HUES48 (cell line): ENCODE results near the gene TMEM178B.
"Not testable (repeated sequence)": the region's sequence is repeated elsewhere in the genome, so short reads cannot be mapped to it uniquely, and the experiment has no call there.

ENCODE experiments used
- H3K27ac ChIP-seq: one replicate; pipeline ENCODE4 v1.7.0; 2013; ENCODE audit warnings: low read depth, low read length, inconsistent platforms
- H3K27me3 ChIP-seq: 2 replicates; pipeline ENCODE4 v1.6.1; 2013; ENCODE audit warnings: mild to moderate bottlenecking, low read length; ENCODE audit not compliant: control insufficient read depth, insufficient read depth
- H3K36me3 ChIP-seq: 2 replicates; pipeline ENCODE4 v1.6.1; 2013; ENCODE audit warnings: low read length; ENCODE audit not compliant: control insufficient read depth, insufficient read depth
- H3K4me1 ChIP-seq: 2 replicates; pipeline ENCODE4 v1.6.1; 2013; ENCODE audit warnings: mild to moderate bottlenecking, low read length; ENCODE audit not compliant: control insufficient read depth, insufficient read depth
- H3K4me3 ChIP-seq: 2 replicates; pipeline ENCODE4 v1.5.1; 2013; ENCODE audit warnings: mild to moderate bottlenecking, low read depth, low read length
- H3K9ac ChIP-seq: 2 replicates; pipeline ENCODE4 v1.6.1; 2013; ENCODE audit warnings: mild to moderate bottlenecking, low read depth, low read length, moderate library complexity
- H3K9me3 ChIP-seq: 2 replicates; pipeline ENCODE4 v1.6.1; 2013; ENCODE audit warnings: low read length; ENCODE audit not compliant: control insufficient read depth, insufficient read depth

The TMEM178B gene

DNA sequence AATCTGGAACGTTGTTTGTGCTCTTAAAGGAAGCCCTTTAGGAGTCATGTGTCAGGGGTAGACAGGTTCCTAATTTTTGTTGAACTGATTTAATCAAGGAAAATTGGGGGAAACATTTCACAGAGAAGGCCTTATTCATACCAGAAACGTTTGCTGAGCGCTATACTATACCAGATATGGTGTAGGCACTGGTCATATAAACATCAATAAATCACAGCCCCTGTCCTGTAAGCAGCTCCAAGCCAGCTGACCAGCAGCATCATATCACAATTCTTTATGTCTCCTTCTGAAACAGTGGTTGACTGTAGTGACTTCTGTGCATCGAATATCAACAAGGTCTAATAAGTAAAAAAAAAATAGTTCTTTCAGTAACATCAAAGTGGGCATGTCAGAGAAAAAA is 1.1 kb downstream of the TMEM178B start:
- H3K27ac ChIP-seq = no peak overlapping the region
- no peaks in the 10 kb centered on the region for H3K36me3 ChIP-seq
- H3K9me3 ChIP-seq = no peaks in the 10 kb centered on the region
- H3K4me3 ChIP-seq = peak overlapping the region; percentile 98
- peaks cover 41% of the 10 kb centered on the region for H3K27me3 ChIP-seq
- peak overlapping the region; percentile 84 for H3K9ac ChIP-seq
- H3K4me1 ChIP-seq = peaks cover 25% of the 10 kb centered on the region

DNA sequence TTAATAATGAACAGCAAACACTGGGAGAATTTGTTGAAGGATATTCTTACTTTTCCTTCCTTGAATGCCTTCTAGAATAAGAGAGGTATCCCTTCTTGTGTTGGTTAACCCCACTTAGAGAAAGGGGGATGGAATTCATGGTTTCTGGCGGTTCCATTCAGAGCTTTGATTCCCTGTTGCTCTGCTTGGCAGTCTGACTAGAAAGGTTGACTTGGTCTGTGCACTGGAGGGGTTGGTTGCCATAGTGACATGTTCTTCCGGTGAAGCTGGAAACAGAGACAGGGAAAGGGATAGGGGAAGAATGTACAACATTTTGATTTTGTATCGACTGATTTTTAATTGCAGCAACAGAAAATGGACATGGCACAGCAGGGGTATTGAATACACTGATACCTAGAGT is 2.5 kb downstream of the TMEM178B start:
- no peaks in the 10 kb centered on the region for H3K9me3 ChIP-seq
- peaks cover 22% of the 10 kb centered on the region for H3K4me1 ChIP-seq
- H3K36me3 ChIP-seq = no peaks in the 10 kb centered on the region
- H3K4me3 ChIP-seq = peak overlapping the region; percentile 19
- H3K9ac ChIP-seq = no peak overlapping the region
- H3K27ac ChIP-seq = no peak overlapping the region
- H3K27me3 ChIP-seq = peaks cover 32% of the 10 kb centered on the region

DNA sequence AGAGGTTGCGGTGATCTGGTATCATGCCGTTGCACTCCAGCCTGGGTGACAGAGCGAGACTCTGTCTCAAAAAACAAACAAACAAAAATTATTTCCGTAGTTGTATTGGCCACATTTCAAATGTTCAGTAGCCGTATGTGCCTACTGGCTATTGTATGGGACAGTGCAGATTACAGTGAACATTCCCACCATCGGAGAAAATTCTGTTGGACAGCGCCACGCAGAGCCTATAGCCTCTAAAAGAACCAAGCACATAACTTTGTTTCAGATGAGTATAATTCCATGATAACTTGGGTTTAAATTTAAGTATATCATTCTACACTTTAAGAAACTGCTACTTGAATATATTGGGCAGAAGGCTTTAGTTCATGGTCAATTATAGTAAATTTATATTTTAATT is 5.4 kb downstream of the TMEM178B start:
- no peak overlapping the region for H3K27ac ChIP-seq
- no peak overlapping the region for H3K9ac ChIP-seq

DNA sequence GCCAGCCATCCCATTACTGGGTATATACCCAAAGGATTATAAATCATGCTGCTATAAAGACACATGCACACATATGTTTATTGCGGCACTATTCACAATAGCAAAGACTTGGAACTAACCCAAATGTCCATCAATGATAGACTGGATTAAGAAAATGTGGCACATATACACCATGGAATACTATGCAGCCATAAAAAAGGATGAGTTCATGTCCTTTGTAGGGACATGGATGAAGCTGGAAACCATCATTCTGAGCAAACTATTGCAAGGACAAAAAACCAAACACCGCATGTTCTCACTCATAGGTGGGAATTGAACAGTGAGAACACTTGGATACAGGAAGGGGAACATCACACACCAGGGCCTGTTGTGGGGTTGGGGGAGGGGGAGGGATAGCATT is 15.6 kb downstream of the TMEM178B start:
- H3K9ac ChIP-seq, H3K27me3 ChIP-seq, H3K27ac ChIP-seq, H3K4me3 ChIP-seq, H3K9me3 ChIP-seq, H3K36me3 ChIP-seq: not testable (repeated sequence)
- peaks cover 28% of the 10 kb centered on the region for H3K4me1 ChIP-seq

More for the DNA sequence above, 5.4 kb downstream of the TMEM178B start:
- H3K4me3 ChIP-seq = no peak overlapping the region
- peaks cover 26% of the 10 kb centered on the region for H3K4me1 ChIP-seq
- peaks cover 10% of the 10 kb centered on the region for H3K27me3 ChIP-seq
- no peaks in the 10 kb centered on the region for H3K9me3 ChIP-seq
- no peaks in the 10 kb centered on the region for H3K36me3 ChIP-seq

DNA sequence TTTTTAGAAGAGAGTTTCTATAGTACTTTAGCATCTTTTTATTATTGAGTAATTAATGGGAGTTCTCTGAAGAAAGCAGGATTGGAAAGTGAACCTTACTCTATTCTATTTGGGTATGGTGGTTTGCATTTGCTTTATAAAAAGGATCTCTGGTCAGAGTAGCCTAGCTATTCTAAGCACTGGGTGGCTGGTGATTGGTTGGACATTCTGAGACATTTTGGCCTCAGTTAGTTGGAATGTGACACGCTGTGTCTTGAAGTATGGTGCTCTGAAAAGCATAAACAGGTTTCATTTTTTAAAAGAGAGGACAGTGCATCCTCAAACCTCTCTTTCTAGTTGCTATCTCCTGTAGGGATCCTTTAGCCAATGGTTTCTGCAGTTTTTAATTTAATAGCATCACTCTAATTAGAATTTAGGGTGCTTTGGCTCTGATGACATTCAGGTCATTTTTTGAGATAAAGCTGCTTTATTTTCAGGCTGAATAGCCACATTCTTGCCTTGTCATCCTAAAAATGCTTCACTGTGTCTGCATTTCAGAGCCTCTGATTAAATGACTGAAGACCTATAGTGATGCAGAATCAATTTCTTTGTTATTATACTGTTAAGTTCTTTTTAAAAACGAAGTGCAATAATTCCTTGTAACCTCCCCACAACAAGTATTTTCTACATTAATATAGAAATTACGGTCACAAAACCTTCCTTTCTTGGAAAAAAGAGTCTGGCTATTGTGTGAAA is 20.6 kb downstream of the TMEM178B start:
- Histone ChIP-seq H3K36me3 (no peaks in the 10 kb centered on the region; the same call in 1 of the 2 replicates), H3K27me3 (no peaks in the 10 kb centered on the region), H3K9ac (no peak overlapping the region), H3K4me1 (peaks cover 44% of the 10 kb centered on the region), H3K9me3 (no peaks in the 10 kb centered on the region), H3K27ac (peak overlapping the region; percentile 71), H3K4me3 (no peak overlapping the region)

DNA sequence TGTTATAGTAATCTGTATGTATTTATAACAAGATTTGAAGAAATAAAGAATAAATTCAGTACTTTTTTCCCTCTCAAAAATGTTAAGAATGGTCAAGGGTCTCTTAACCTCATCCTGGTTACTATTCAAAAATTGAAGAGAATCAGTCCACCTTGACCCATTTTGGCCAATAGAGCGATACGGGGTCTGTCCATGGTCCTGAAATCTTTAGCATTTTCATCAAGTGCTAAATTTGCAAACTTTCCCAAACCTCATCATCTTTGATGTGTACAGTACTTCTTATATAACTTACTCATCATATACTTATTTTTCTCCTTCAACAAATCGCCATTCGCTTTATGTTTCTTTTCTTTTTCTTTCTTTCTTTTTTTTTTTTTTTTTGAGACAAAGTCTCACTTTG is 23.6 kb downstream of the TMEM178B start:
- H3K4me1 ChIP-seq = peaks cover 37% of the 10 kb centered on the region
- no peak overlapping the region for H3K27ac ChIP-seq
- H3K9me3 ChIP-seq = no peaks in the 10 kb centered on the region
- no peak overlapping the region for H3K9ac ChIP-seq
- no peaks in the 10 kb centered on the region; the same call in 1 of the 2 replicates for H3K36me3 ChIP-seq
- no peak overlapping the region for H3K4me3 ChIP-seq
- H3K27me3 ChIP-seq = no peaks in the 10 kb centered on the region

DNA sequence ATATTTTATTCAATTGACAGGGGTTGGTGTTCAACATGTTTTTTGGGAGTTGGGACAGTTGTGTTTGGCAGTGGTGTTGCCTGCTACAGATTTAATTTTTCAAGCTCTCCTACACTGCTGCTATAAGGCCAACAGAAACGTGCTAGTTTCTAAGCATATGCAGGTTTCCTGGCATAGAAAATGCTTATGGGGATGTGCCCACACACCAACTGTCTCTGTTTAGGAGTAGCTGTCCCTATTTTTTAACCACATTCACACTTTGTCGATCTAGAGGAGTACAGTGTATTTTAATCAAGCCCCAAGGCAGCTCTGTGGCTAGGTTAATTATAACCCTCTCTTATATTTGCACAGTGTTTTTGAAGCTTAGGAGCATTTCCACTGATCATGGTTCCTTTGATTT is 28.6 kb downstream of the TMEM178B start:
- H3K27me3 ChIP-seq = no peaks in the 10 kb centered on the region
- peaks cover 23% of the 10 kb centered on the region for H3K4me1 ChIP-seq
- H3K27ac ChIP-seq = no peak overlapping the region
- no peaks in the 10 kb centered on the region for H3K9me3 ChIP-seq
- no peak overlapping the region for H3K9ac ChIP-seq
- no peak overlapping the region for H3K4me3 ChIP-seq
- no peaks in the 10 kb centered on the region for H3K36me3 ChIP-seq

DNA sequence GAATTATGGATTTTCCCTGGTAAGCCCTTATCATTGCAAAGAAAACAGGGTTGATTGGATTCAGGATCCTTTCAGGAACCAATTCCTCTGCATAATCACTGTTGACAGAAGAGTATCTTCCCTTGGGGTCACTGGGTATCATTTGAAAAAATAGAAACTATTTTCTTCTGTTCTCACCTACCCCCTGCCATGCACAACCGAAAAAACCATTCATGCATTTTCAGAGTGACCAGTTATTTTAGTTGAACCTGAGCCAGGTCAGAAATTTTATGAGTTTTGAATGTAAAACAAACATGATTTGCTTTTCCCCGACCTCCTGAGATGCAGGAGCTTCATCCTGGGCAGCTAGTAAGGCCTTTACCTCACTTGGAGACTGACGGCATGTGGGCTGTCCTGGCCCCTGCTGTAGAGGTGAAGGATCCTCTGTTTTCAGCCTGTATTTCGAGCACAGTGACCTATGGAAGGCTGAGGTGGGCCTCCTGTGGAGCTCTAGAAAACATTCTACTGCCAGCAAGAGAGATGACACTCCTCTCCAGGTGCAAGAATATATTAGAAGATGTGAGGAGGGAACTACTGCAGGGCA is 30.1 kb downstream of the TMEM178B start:
- no peaks in the 10 kb centered on the region for H3K36me3 ChIP-seq
- H3K9ac ChIP-seq = no peak overlapping the region
- no peaks in the 10 kb centered on the region for H3K9me3 ChIP-seq
- H3K27ac ChIP-seq = no peak overlapping the region
- peaks cover 23% of the 10 kb centered on the region for H3K4me1 ChIP-seq
- H3K4me3 ChIP-seq = no peak overlapping the region
- H3K27me3 ChIP-seq = no peaks in the 10 kb centered on the region

DNA sequence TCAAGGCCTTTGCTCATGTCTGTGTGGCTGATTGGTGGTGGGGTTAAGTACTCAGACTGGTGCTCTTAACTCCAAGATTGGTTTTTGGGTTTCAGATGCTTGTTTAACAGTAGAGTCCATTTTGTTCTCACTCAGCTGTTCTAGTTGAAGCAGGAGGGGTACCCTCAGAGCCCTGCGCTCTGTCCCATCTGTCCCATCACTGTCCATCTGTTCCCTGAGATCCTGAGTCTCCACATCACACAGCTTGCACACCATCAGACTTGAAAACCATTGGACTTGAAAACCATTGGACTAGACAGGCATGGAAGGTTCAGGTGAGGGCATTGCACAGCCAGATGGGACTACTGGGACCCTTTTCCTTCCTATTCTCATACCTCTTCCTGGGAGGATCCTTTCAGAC is 39.3 kb downstream of the TMEM178B start:
- Histone ChIP-seq H3K36me3 (no peaks in the 10 kb centered on the region), H3K27me3 (no peaks in the 10 kb centered on the region), H3K27ac (no peak overlapping the region), H3K9ac (no peak overlapping the region), H3K9me3 (no peaks in the 10 kb centered on the region), H3K4me1 (no peaks in the 10 kb centered on the region), H3K4me3 (no peak overlapping the region)

DNA sequence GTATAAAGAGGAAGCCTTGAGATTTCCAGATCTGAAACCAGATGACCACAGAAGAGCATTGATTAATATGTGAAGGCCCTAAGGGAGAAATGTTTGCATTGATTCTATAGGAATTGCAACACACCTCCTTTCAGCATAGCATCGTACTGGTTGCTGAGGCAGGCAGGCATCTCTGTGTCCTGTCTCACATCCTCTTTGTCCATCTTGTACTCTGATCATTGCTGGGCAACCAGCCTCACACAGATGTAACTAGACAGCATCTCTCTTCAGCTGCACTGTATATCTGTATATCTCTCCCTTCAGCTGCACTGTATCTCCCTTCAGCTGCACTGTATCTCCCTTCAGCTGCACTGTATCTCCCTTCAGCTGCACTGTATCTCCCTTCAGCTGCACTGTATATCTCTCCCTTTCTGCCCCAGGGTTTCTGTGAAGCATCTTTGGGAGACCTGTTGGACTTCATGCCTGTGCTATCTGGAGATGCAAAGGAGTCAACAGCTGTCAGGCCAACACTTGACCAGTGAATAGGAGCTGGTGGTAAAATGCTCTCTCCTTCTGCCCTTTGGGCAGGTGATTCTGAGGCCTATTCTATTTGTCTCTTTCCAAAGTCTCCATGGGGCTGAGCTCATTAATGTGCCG is 40.3 kb downstream of the TMEM178B start:
- Histone ChIP-seq H3K9me3 (no peaks in the 10 kb centered on the region), H3K36me3 (no peaks in the 10 kb centered on the region), H3K9ac (no peak overlapping the region), H3K4me3 (no peak overlapping the region), H3K27me3 (no peaks in the 10 kb centered on the region), H3K4me1 (no peaks in the 10 kb centered on the region), H3K27ac (no peak overlapping the region)

DNA sequence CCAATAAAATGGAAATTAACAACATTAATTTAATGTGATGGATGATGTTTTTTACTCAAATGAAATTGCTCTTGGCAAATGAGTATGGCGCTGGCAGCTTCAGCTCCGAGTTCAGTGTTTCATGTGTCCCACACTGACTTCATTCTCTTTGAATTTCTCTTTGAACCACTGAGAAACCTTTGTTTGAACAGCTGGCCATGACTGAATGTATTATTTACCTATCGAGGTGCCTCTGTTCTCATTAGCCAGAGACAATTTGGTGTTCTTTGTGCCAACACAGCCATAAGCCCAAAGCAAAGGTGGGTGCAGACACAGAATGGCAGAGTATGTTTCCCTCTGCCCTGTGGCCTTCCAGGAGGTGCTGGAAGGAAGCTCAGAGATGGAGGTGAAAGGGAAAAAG is 42.1 kb downstream of the TMEM178B start:
- H3K27ac ChIP-seq = no peak overlapping the region
- H3K4me3 ChIP-seq = no peak overlapping the region
- H3K36me3 ChIP-seq = no peaks in the 10 kb centered on the region
- no peaks in the 10 kb centered on the region for H3K4me1 ChIP-seq
- no peaks in the 10 kb centered on the region for H3K9me3 ChIP-seq
- no peak overlapping the region for H3K9ac ChIP-seq
- H3K27me3 ChIP-seq = no peaks in the 10 kb centered on the region
